ENCODE results near the gene ALCAM. TPM values are rescaled to one million over a fixed set of nuclear protein-coding genes. Genes with fewer than 3 reads are reported as not detected.

Gene ALCAM
- total RNA-seq, 2 donors from 2014 or later: 3.3 to 16.5 TPM

DNA sequence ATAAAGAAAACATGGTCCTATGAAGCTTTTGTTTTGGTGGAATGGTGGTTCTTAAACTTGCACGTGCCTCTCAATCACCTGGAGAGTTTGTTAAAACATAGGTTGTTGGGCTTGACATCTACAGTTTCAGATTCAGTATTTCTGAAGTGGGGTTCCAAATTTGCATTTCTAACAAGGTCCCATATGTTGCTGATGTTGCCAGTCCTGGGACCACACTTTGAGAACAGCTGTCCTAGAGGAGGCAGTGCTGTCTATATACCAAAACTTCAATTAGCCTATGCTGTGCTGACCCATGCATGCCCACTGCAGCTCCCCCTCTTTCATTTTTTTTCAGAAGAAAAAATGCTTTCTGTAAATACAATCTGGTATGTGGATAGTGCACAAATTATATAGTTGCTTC, 31.3 kb downstream of the ALCAM start:
- no peaks in the 10 kb centered on the region for H3K27me3 ChIP-seq
- no peak for DNase-seq (ENCODE audit: low spot score)
- no peak overlapping the region for H3K4me3 ChIP-seq
- no peaks in the 10 kb centered on the region for H3K36me3 ChIP-seq
- TF ChIP-seq, protein P1, sequence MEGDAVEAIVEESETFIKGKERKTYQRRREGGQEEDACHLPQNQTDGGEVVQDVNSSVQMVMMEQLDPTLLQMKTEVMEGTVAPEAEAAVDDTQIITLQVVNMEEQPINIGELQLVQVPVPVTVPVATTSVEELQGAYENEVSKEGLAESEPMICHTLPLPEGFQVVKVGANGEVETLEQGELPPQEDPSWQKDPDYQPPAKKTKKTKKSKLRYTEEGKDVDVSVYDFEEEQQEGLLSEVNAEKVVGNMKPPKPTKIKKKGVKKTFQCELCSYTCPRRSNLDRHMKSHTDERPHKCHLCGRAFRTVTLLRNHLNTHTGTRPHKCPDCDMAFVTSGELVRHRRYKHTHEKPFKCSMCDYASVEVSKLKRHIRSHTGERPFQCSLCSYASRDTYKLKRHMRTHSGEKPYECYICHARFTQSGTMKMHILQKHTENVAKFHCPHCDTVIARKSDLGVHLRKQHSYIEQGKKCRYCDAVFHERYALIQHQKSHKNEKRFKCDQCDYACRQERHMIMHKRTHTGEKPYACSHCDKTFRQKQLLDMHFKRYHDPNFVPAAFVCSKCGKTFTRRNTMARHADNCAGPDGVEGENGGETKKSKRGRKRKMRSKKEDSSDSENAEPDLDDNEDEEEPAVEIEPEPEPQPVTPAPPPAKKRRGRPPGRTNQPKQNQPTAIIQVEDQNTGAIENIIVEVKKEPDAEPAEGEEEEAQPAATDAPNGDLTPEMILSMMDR (IDR thresholded peaks at IDR 0.05): no peak
- H3K27ac ChIP-seq: no peak overlapping the region
- H3K4me1 ChIP-seq: no peaks in the 10 kb centered on the region
- H3K9me3 ChIP-seq: no peaks in the 10 kb centered on the region

DNA sequence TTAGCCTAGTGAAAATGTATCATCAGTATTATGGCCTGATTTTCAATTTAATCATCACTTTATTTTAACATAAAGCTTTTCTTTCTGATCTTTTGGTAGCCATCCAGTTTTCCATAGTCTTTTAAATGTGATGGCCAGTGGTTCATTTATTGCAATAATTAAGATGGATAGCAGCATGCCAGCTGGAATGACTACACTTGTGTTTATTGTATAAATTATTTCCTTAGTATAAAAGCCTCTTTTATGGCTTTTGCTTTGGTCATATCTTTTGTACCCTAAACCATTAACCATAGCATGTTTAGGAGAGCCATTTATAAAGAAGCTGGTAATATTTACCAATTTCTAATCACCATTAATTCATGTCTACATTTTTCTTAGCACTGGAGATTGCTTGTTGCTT, 31.7 kb downstream of the ALCAM start:
- TF ChIP-seq, protein P1 (IDR thresholded peaks at IDR 0.05): no peak
- Histone ChIP-seq H3K9me3 (peaks cover 0 to 2% of the 10 kb centered on the region in 2 donors), H3K4me1 (no peaks in the 10 kb centered on the region), H3K27ac (no peak overlapping the region), H3K4me3 (no peak overlapping the region), H3K27me3 (no peaks in the 10 kb centered on the region), H3K36me3 (no peaks in the 10 kb centered on the region)
- no peak for DNase-seq (ENCODE audit: low spot score)

DNA sequence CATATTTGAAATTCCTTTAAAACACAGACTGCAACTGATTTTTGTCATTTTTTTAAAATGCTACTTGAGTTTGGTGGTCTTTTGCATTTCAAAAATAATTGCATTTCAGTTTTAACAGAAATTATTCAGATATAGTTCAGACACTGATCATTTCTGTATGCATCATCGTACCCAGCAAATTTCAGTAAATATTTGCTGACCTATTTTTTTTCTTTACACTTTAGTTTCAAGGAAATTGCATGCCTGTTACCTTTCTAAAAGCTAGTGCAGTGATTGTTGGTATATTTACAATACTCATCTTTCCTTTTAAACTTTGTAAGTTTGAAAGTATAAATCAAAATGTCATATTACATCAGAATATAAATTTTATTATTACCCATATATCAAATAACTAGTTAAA, 32.4 kb downstream of the ALCAM start:
- Histone ChIP-seq H3K9me3 (peaks cover 0 to 8% of the 10 kb centered on the region in 2 donors), H3K4me1 (no peaks in the 10 kb centered on the region), H3K27ac (no peak overlapping the region), H3K4me3 (no peak overlapping the region), H3K27me3 (no peaks in the 10 kb centered on the region), H3K36me3 (no peaks in the 10 kb centered on the region)
- TF ChIP-seq, protein P1 (IDR thresholded peaks at IDR 0.05): no peak
- DNase-seq (ENCODE audit: low spot score): no peak

DNA sequence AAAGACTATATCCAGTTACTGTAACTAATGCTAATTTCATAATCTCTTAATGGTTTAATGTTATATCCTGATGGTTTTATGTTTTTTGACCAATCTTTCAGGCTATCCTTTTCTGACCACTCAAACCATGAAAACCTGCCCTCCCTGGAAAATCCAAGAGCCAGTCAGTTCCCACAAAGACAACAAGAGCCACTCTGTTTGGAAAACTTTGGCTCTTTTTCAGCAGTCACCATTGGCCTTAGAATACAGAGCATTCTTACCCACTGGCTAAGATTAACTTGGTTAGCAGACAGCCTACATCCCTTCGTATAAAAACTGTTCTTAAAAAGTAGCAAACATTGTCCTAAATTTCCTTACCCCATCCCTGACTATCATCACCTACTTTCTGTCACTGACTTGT, 32.9 kb downstream of the ALCAM start:
- Histone ChIP-seq H3K9me3 (peaks cover 0 to 10% of the 10 kb centered on the region in 2 donors), H3K36me3 (no peaks in the 10 kb centered on the region), H3K4me3 (no peak overlapping the region), H3K4me1 (no peaks in the 10 kb centered on the region), H3K27ac (no peak overlapping the region), H3K27me3 (no peaks in the 10 kb centered on the region)
- DNase-seq (ENCODE audit: low spot score): no peak
- TF ChIP-seq, protein P1 (IDR thresholded peaks at IDR 0.05): no peak

DNA sequence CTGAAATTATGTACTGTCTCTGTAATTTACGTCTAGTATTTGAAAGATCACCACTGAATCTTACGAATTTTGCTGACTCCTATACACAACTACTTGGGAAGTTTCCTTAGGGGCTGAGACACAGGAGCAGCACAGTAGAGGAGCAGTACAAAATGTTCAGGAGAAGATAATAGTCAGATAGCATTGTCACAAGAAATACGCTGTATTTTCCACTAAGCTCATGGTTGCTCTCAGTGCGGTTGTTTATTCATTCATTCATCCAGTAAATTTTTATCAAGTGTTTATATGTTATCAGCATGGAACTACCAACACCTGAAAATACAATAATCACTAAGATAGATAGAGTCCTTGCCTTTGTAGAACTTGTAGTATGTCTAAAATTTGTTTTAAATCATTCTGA, 34.5 kb downstream of the ALCAM start:
- Histone ChIP-seq H3K4me1 (no peaks in the 10 kb centered on the region), H3K9me3 (peaks cover 0 to 10% of the 10 kb centered on the region in 2 donors), H3K27me3 (no peaks in the 10 kb centered on the region), H3K4me3 (no peak overlapping the region), H3K27ac (no peak overlapping the region), H3K36me3 (no peaks in the 10 kb centered on the region)
- no peak for DNase-seq (ENCODE audit: low spot score)
- TF ChIP-seq, protein P1 (IDR thresholded peaks at IDR 0.05): no peak

DNA sequence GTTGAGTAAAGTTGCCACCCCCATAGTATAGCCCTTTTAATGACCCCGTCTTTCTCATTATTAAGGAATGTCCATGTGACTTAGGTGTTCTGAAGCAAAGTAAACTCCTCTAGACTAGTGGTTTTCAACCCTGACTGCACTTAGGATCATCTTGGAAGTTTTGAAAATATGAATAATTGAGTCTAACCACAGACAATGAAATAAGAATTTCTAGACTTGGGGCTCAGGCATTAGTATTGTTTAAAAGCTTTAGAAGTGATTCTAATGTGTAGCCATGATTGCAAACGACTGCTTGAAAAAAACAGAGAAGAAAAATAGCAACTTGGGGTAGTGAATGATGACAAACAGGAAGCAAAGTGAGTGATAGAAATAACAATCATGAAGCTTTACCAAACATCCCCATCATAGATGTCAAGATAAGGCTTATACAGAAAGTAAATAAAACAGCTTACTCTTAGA, 35.0 kb downstream of the ALCAM start:
- no peaks in the 10 kb centered on the region for H3K4me1 ChIP-seq
- H3K9me3 ChIP-seq: peaks cover 0 to 10% of the 10 kb centered on the region in 2 donors
- H3K36me3 ChIP-seq: no peaks in the 10 kb centered on the region

More for the DNA sequence above, 35.0 kb downstream of the ALCAM start:
- no peaks in the 10 kb centered on the region for H3K27me3 ChIP-seq
- no peak overlapping the region for H3K27ac ChIP-seq
- H3K4me3 ChIP-seq: no peak overlapping the region
- TF ChIP-seq, protein P1 (IDR thresholded peaks at IDR 0.05): no peak
- no peak for DNase-seq (ENCODE audit: low spot score)
